Ovary (tissue), 9 donors: ENCODE measurements around the gene ANKRD6. TPM values are rescaled to one million over a fixed set of nuclear protein-coding genes. Genes with fewer than 3 reads are reported as not detected.

ENCODE experiments used
- DNase-seq, 5 donors: peaks; one replicate each; pipeline ENCODE4 v3.0.0-alpha.2; 2019 to 2020
- H3K27ac ChIP-seq, 2 donors: fragments of 200-600 bp; one replicate each; pipeline versions ENCODE4 v1.5.1 to v1.8.0; 2019 to 2022
- H3K27me3 ChIP-seq: fragments of 200-600 bp; one replicate; pipeline ENCODE4 v1.8.0; 2022
- H3K36me3 ChIP-seq: fragments of 200-600 bp; sonication (generic); one replicate; pipeline ENCODE4 v1.5.1; 2019
- H3K4me1 ChIP-seq: one replicate; pipeline ENCODE4 v1.8.1; 2013; ENCODE audit warnings: mild to moderate bottlenecking, moderate library complexity; ENCODE audit not compliant: insufficient read depth
- H3K4me3 ChIP-seq: fragments of 200-600 bp; sonication (generic); one replicate; pipeline ENCODE4 v1.5.1; 2017
- H3K9me3 ChIP-seq, 2 donors: fragments of 200-600 bp in 1 of 2; sonication (generic) in 1 of 2; one replicate each; pipeline versions ENCODE4 v1.5.1 to v1.8.1; 2013 to 2019; ENCODE audit warnings: mild to moderate bottlenecking in 1 of 2, moderate library complexity in 1 of 2
- CTCF ChIP-seq, 3 donors: fragments of 450-650 bp in 2 of 3; fragments of 200-600 bp in 1 of 3; IDR thresholded peaks; one replicate each; pipeline versions ENCODE4 v1.5.1 to v1.8.0; 2016 to 2022; ENCODE audit warnings: antibody characterized with exemption in 3 of 3, mild to moderate bottlenecking in 1 of 3
- EP300 ChIP-seq: sonication (generic); formaldehyde crosslinking; IDR thresholded peaks from one replicate; pipeline ENCODE4 v1.6.1; 2017; ENCODE audit warnings: antibody characterized with exemption
- POLR2A ChIP-seq: fragments of 450-650 bp; IDR thresholded peaks from one replicate; pipeline ENCODE4 v1.6.1; 2017; ENCODE audit warnings: antibody characterized with exemption, mild to moderate bottlenecking, moderate library complexity
- WGBS, 3 donors: extraction: QIAGEN DNeasy Blood & Tissue Kit in 1 of 3; methylation state at CpG; one replicate each; pipeline versions ENCODE4 v1.1.5 to v1.1.7; 2013 to 2017; 5-methylcytosine and 5-hydroxymethylcytosine counted together
- intact Hi-C, 4 donors: fragments of 100-400 bp; cut with DNase I; formaldehyde crosslinking; loops; one replicate each; pipeline versions ENCODE4 v1.11.0 to v1.15.1; 2022 to 2023
- polyA plus RNA-seq, 2 donors: library from polyadenylated mRNA; stranded (reverse); fragments of 200-250 nt in 1 of 2; fragments of 350-450 nt in 1 of 2; fragmentation: Illumina TruSeq in 1 of 2; extraction: RNeasy Lipid Tissue Mini Kit (QIAGEN cat#74804) in 1 of 2; gene quantifications; one replicate each; pipeline ENCODE4 v1.2.3, GENCODE V29; 2013 to 2014
- total RNA-seq, 7 donors: library from RNA; depleted of rRNA in 2 of 7; stranded (reverse); fragments of >200 nt in 2 of 7; fragmentation: NEBNext Ultra II Directional in 3 of 7; extraction: Animal tissue kit (Norgen Biotek cat#: 25700) in 3 of 7; gene quantifications; one replicate each; pipeline versions ENCODE4 v1.1.0 to v1.2.4, GENCODE V29; 2016 to 2023
- donor health status: DM: no; HTN: no; CAD: no; lungs with moderate emphysema.
- donor health status: DM: no; HTN: no; CAD: no.
- donor health status: Bipolar disorder and iron deficiency.
- donor health status: DM: yes; HTN: yes; CAD: no.
- donor health status: DM: no; HTN: no; CAD: no.
- donor health status: DM: yes; HTN: yes; CAD: no.

ANKRD6 gene
- total and polyA plus RNA-seq, 9 donors = 14.7 to 50.1 (median 25.6) TPM

DNA sequence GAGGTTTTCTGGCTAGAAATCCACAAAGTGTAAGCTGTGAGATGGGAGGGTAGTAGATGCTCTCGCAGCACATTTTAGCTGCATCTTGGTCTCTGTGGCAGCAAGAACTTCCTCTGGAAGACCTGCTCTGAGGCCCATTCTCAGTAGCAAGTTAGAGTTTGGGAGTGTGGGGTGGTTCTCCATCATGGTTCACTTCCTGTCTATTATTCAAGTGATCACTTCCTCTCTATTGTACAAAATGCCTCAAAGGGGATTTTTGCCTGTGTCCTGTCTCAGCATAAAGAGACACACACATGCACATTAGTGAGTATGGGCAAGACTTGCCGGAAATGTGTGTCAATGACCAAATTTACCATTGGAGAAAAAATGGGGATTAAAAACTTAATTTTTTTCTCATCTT is 163.1 kb downstream of the ANKRD6 start:
- Histone ChIP-seq H3K27ac (no peak overlapping the region), H3K4me3 (no peak overlapping the region), H3K9me3 (no peaks in the 10 kb centered on the region), H3K27me3 (no peaks in the 10 kb centered on the region), H3K36me3 (no peaks in the 10 kb centered on the region), H3K4me1 (no peaks in the 10 kb centered on the region)
- WGBS, 3 donors = 94 to 97% (median 94%) methylated on average over 2 of the region's 2 CpGs
- DNase-seq = no peak
- intact Hi-C loops = no loop called here
- TF ChIP-seq POLR2A = no peak
- no peak for TF ChIP-seq CTCF (IDR thresholded peaks at IDR 0.05)
- TF ChIP-seq EP300 = no peak

- Histone ChIP-seq H3K4me3 (no peak overlapping the region), H3K36me3 (no peaks in the 10 kb centered on the region), H3K9me3 (no peaks in the 10 kb centered on the region), H3K4me1 (no peaks in the 10 kb centered on the region), H3K27ac (no peak overlapping the region), H3K27me3 (no peaks in the 10 kb centered on the region)
- TF ChIP-seq CTCF (IDR thresholded peaks at IDR 0.05) (no peak), EP300 (no peak), POLR2A (no peak)
- no peak for DNase-seq
- 89 to 90% (median 89%) methylated on average over 1 of the region's 1 CpG for WGBS, 3 donors
- intact Hi-C loops = no loop called here
These were observed 163.5 kb downstream of the ANKRD6 start for GRCh38 chr6:89596484-89596883.

- Histone ChIP-seq H3K4me3 (no peak overlapping the region), H3K27me3 (no peaks in the 10 kb centered on the region), H3K4me1 (no peaks in the 10 kb centered on the region), H3K9me3 (no peaks in the 10 kb centered on the region), H3K27ac (no peak overlapping the region), H3K36me3 (no peaks in the 10 kb centered on the region)
- intact Hi-C loops = no loop called here
- DNase-seq = no peak
- no peak for TF ChIP-seq EP300
- no peak for TF ChIP-seq CTCF (IDR thresholded peaks at IDR 0.05)
- TF ChIP-seq POLR2A = no peak
- 46 to 75% (median 48%) methylated on average over 2 of the region's 2 CpGs for WGBS, 3 donors
These were observed 164.4 kb downstream of the ANKRD6 start for GRCh38 chr6:89597372-89597771.

DNA sequence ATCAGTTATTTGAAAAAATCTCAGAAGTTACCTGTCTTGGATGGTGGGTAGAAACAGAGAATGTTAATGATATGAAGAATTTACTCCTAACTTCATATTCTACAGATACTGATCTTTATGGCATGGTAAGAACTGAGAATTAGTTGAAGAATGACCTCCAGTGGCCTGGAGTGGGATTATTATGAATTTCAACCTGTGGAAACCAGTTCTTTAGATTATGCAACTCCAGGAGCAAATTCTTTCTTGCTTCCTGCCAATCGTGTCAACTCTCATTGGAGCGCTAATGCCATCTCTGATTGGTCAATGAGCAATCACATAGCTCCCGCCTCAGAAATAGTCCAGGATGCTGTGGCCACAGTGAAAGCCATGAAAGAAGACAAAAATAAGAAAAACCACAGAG is 165.0 kb downstream of the ANKRD6 start:
- Histone ChIP-seq H3K36me3 (no peaks in the 10 kb centered on the region), H3K27me3 (no peaks in the 10 kb centered on the region), H3K9me3 (no peaks in the 10 kb centered on the region), H3K27ac (no peak overlapping the region), H3K4me1 (no peaks in the 10 kb centered on the region), H3K4me3 (no peak overlapping the region)
- intact Hi-C loops = no loop called here
- DNase-seq = no peak
- TF ChIP-seq POLR2A (no peak), CTCF (IDR thresholded peaks at IDR 0.05) (peak in 1 of 3 donors; percentile 7), EP300 (no peak)
- 30 to 45% (median 33%) methylated on average over 3 of the region's 3 CpGs for WGBS, 3 donors

GRCh38 chr6:89599727-89600126 is 166.8 kb downstream of the ANKRD6 start:
- WGBS, 3 donors = 58 to 65% (median 63%) methylated on average over 7 of the region's 7 CpGs
- Histone ChIP-seq H3K9me3 (no peaks in the 10 kb centered on the region), H3K27ac (no peak overlapping the region), H3K4me1 (no peaks in the 10 kb centered on the region), H3K36me3 (no peaks in the 10 kb centered on the region), H3K4me3 (no peak overlapping the region), H3K27me3 (no peaks in the 10 kb centered on the region)
- TF ChIP-seq POLR2A = no peak
- no peak for DNase-seq
- intact Hi-C loops = no loop called here
